ACC112 (cell line): ENCODE results near the gene DAB2IP.

Experiments
- H2AFZ ChIP-seq: fragments of 200-600 bp; sonication (generic); one replicate; pipeline ENCODE4 v1.6.0; 2017; ENCODE audit warnings: antibody characterized with exemption, low read length; ENCODE audit not compliant: unreplicated experiment
- H3K27ac ChIP-seq: fragments of 200-600 bp; sonication (generic); 2 replicates; pipeline ENCODE4 v1.5.1; 2014; ENCODE audit warnings: low read depth, mild to moderate bottlenecking, antibody characterized with exemption, low read length, moderate library complexity
- H3K27me3 ChIP-seq: fragments of 200-600 bp; sonication (generic); 2 replicates; pipeline ENCODE4 v1.6.1; 2014; ENCODE audit warnings: mild to moderate bottlenecking, antibody characterized with exemption, low read length, moderate library complexity, mixed read lengths; ENCODE audit not compliant: insufficient read depth
- H3K36me3 ChIP-seq: fragments of 200-600 bp; sonication (generic); 2 replicates; pipeline ENCODE4 v1.6.1; 2016; ENCODE audit warnings: mild to moderate bottlenecking, antibody characterized with exemption, low read length, moderate library complexity, mixed read lengths; ENCODE audit not compliant: insufficient read depth
- H3K4me1 ChIP-seq: fragments of 200-600 bp; sonication (generic); one replicate; pipeline ENCODE4 v1.6.1; 2016; ENCODE audit warnings: low read length, mixed read lengths; ENCODE audit not compliant: insufficient read depth, unreplicated experiment, control insufficient read depth
- H3K4me3 ChIP-seq: fragments of 200-600 bp; sonication (generic); 2 replicates; pipeline ENCODE4 v1.5.1; 2014; ENCODE audit warnings: mild to moderate bottlenecking, low read depth, low read length
- H3K79me2 ChIP-seq: fragments of 200-600 bp; sonication (generic); one replicate; pipeline ENCODE4 v1.6.0; 2016; ENCODE audit warnings: low read length; ENCODE audit not compliant: control insufficient read depth, unreplicated experiment, insufficient read depth

The DAB2IP gene

GRCh38 chr9:121675381-121675780 lies 23.9 kb downstream of the DAB2IP start:
- Histone ChIP-seq H3K79me2 (no peaks in the 10 kb centered on the region), H3K27ac (no peak overlapping the region), H3K4me1 (peaks cover 26% of the 10 kb centered on the region), H3K4me3 (no peak overlapping the region), H2AFZ (no peak overlapping the region), H3K36me3 (no peaks in the 10 kb centered on the region), H3K27me3 (no peaks in the 10 kb centered on the region)

- Histone ChIP-seq H3K79me2 (no peaks in the 10 kb centered on the region), H3K27me3 (no peaks in the 10 kb centered on the region), H3K4me3 (no peak overlapping the region), H3K27ac (no peak overlapping the region), H3K36me3 (no peaks in the 10 kb centered on the region), H2AFZ (no peak overlapping the region), H3K4me1 (peaks cover 26% of the 10 kb centered on the region)
Measured at GRCh38 chr9:121675969-121676822, 24.8 kb downstream of the DAB2IP start.

GRCh38 chr9:121676926-121677325 lies 25.5 kb downstream of the DAB2IP start:
- no peak overlapping the region for H2AFZ ChIP-seq
- no peaks in the 10 kb centered on the region for H3K36me3 ChIP-seq
- H3K4me1 ChIP-seq, result peaks cover 25% of the 10 kb centered on the region
- no peaks in the 10 kb centered on the region for H3K79me2 ChIP-seq
- no peaks in the 10 kb centered on the region for H3K27me3 ChIP-seq
- no peak overlapping the region for H3K4me3 ChIP-seq
- H3K27ac ChIP-seq, result no peak overlapping the region

- H2AFZ ChIP-seq, result no peak overlapping the region
- no peaks in the 10 kb centered on the region for H3K27me3 ChIP-seq
- no peak overlapping the region for H3K27ac ChIP-seq
- no peak overlapping the region for H3K4me3 ChIP-seq
- no peaks in the 10 kb centered on the region for H3K36me3 ChIP-seq
- H3K79me2 ChIP-seq, result no peaks in the 10 kb centered on the region
- peaks cover 13% of the 10 kb centered on the region for H3K4me1 ChIP-seq
Measured at GRCh38 chr9:121678501-121679022, 27.1 kb downstream of the DAB2IP start.

- H3K79me2 ChIP-seq, result no peaks in the 10 kb centered on the region
- H3K4me3 ChIP-seq, result no peak overlapping the region
- H2AFZ ChIP-seq, result no peak overlapping the region
- no peaks in the 10 kb centered on the region for H3K36me3 ChIP-seq
- H3K4me1 ChIP-seq, result peaks cover 8% of the 10 kb centered on the region
- no peak overlapping the region for H3K27ac ChIP-seq
- H3K27me3 ChIP-seq, result no peaks in the 10 kb centered on the region
Measured at GRCh38 chr9:121679901-121680635, 28.6 kb downstream of the DAB2IP start.

- Histone ChIP-seq H3K36me3 (no peaks in the 10 kb centered on the region), H3K27ac (no peak overlapping the region), H2AFZ (no peak overlapping the region)
Measured at GRCh38 chr9:121681404-121681803, 30.0 kb downstream of the DAB2IP start.

GRCh38 chr9:121682201-121682600 lies 30.8 kb downstream of the DAB2IP start:
- H3K27ac ChIP-seq, result no peak overlapping the region
- no peaks in the 10 kb centered on the region for H3K79me2 ChIP-seq
- H3K4me1 ChIP-seq, result no peaks in the 10 kb centered on the region
- no peaks in the 10 kb centered on the region for H3K36me3 ChIP-seq
- H3K4me3 ChIP-seq, result no peak overlapping the region
- H2AFZ ChIP-seq, result no peak overlapping the region
- no peaks in the 10 kb centered on the region for H3K27me3 ChIP-seq

More at GRCh38 chr9:121681404-121681803, 30.0 kb downstream of the DAB2IP start:
- H3K27me3 ChIP-seq, result no peaks in the 10 kb centered on the region
- no peaks in the 10 kb centered on the region for H3K79me2 ChIP-seq
- H3K4me1 ChIP-seq, result no peaks in the 10 kb centered on the region
- no peak overlapping the region for H3K4me3 ChIP-seq

- H2AFZ ChIP-seq, result no peak overlapping the region
- no peaks in the 10 kb centered on the region for H3K4me1 ChIP-seq
- no peak overlapping the region for H3K27ac ChIP-seq
- no peaks in the 10 kb centered on the region for H3K36me3 ChIP-seq
- H3K79me2 ChIP-seq, result no peaks in the 10 kb centered on the region
- H3K27me3 ChIP-seq, result no peaks in the 10 kb centered on the region
- no peak overlapping the region for H3K4me3 ChIP-seq
Measured at GRCh38 chr9:121682926-121683515, 31.6 kb downstream of the DAB2IP start.

GRCh38 chr9:121683652-121684051 lies 32.2 kb downstream of the DAB2IP start:
- Histone ChIP-seq H3K27me3 (no peaks in the 10 kb centered on the region), H3K79me2 (no peaks in the 10 kb centered on the region), H3K27ac (no peak overlapping the region), H3K4me3 (no peak overlapping the region), H2AFZ (no peak overlapping the region), H3K4me1 (no peaks in the 10 kb centered on the region), H3K36me3 (no peaks in the 10 kb centered on the region)

GRCh38 chr9:121684381-121685145 lies 33.1 kb downstream of the DAB2IP start:
- H3K27me3 ChIP-seq, result no peaks in the 10 kb centered on the region
- H3K27ac ChIP-seq, result no peak overlapping the region
- H3K36me3 ChIP-seq, result no peaks in the 10 kb centered on the region
- H3K79me2 ChIP-seq, result no peaks in the 10 kb centered on the region
- H2AFZ ChIP-seq, result no peak overlapping the region
- H3K4me1 ChIP-seq, result no peaks in the 10 kb centered on the region
- no peak overlapping the region for H3K4me3 ChIP-seq
